ENCODE results near the gene AP1B1. TPM values are rescaled to one million over a fixed set of nuclear protein-coding genes. Genes with fewer than 3 reads are reported as not detected.

The AP1B1 gene
- total RNA-seq, 1 donor = 65.6 TPM

GRCh38 chr22:29342577-29343312 lies 45.6 kb downstream of the AP1B1 start:
- DNase-seq (ENCODE audit: low read depth) = no peak
- no peak overlapping the region for H3K4me3 ChIP-seq (ENCODE audit: low read depth, low read length)
- TF ChIP-seq CTCF (IDR thresholded peaks at IDR 0.05; ENCODE audit: insufficient read depth, low read depth, low read length) = no peak

- no peak overlapping the region for H3K4me3 ChIP-seq (ENCODE audit: low read depth, low read length)
- DNase-seq (ENCODE audit: low read depth) = no peak
- no peak for TF ChIP-seq CTCF (IDR thresholded peaks at IDR 0.05; ENCODE audit: insufficient read depth, low read depth, low read length)
These were observed 46.2 kb downstream of the AP1B1 start for GRCh38 chr22:29342177-29342576.

GRCh38 chr22:29341849-29342127 lies 46.6 kb downstream of the AP1B1 start:
- H3K4me3 ChIP-seq (ENCODE audit: low read depth, low read length) = no peak overlapping the region
- TF ChIP-seq CTCF (IDR thresholded peaks at IDR 0.05; ENCODE audit: insufficient read depth, low read depth, low read length) = no peak
- DNase-seq (ENCODE audit: low read depth) = no peak

GRCh38 chr22:29341056-29341848 lies 47.1 kb downstream of the AP1B1 start:
- no peak overlapping the region for H3K4me3 ChIP-seq (ENCODE audit: low read depth, low read length)
- DNase-seq (ENCODE audit: low read depth) = no peak

GRCh38 chr22:29340566-29340965 lies 47.8 kb downstream of the AP1B1 start:
- TF ChIP-seq CTCF (IDR thresholded peaks at IDR 0.05; ENCODE audit: insufficient read depth, low read depth, low read length) = no peak
- DNase-seq (ENCODE audit: low read depth) = no peak
- no peak overlapping the region for H3K4me3 ChIP-seq (ENCODE audit: low read depth, low read length)

More at GRCh38 chr22:29341056-29341848, 47.1 kb downstream of the AP1B1 start:
- no peak for TF ChIP-seq CTCF (IDR thresholded peaks at IDR 0.05; ENCODE audit: insufficient read depth, low read depth, low read length)

GRCh38 chr22:29339381-29340235 lies 48.8 kb downstream of the AP1B1 start:
- no peak for DNase-seq (ENCODE audit: low read depth)
- TF ChIP-seq CTCF (IDR thresholded peaks at IDR 0.05; ENCODE audit: insufficient read depth, low read depth, low read length) = no peak

More at GRCh38 chr22:29339381-29340235, 48.8 kb downstream of the AP1B1 start:
- no peak overlapping the region for H3K4me3 ChIP-seq (ENCODE audit: low read depth, low read length)
